Measurements from ENCODE around the gene CD9. TPM values are rescaled to one million over a fixed set of nuclear protein-coding genes. Genes with fewer than 3 reads are reported as not detected.

Gene CD9
- total and polyA plus RNA-seq, 2 donors (not counting 3 experiments of a cell fraction or from before 2014, with no cell fraction given) = 379 to 1,225 TPM

DNA sequence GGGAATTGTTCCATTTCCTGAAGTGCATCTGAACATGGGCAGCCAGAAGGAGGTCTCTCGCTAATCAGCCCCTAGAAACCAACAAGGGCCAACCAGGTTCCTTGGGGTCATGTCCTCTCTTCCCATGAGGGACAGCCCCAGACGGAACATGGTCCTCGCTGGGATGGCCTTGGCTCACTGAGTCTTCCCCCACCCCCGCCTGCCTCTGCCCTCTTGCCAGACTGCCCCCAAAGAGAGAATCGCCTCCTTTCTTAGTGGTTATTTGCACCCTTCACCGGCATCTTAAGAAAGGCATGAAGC is 36.4 kb downstream of the CD9 start:
- Histone ChIP-seq H3K27me3 (ENCODE audit: control insufficient read depth in 2 of 2, insufficient read depth in 2 of 2, low read length in 2 of 2) (no peaks in the 10 kb centered on the region), H3K4me1 (ENCODE audit: control insufficient read depth, extremely low read depth, insufficient read depth, low read length) (peaks cover 40% of the 10 kb centered on the region), H3K9me1 (replicated peaks; ENCODE audit: control insufficient read depth, extremely low read depth, insufficient read depth, low read length) (no peaks in the 10 kb centered on the region), H3K4me2 (ENCODE audit: insufficient read depth, low read length) (no peak overlapping the region), H3K9ac (replicated peaks; ENCODE audit: extremely low read depth, insufficient read depth, low read length) (no peak overlapping the region), H3K27ac (ENCODE audit: insufficient read depth, low read depth, low read length) (no peak overlapping the region), H3K4me3 (replicated peaks in 1 of 3; ENCODE audit: insufficient read depth in 1 of 3, low read depth in 1 of 3, low read length in 3 of 3) (no peak overlapping the region), H3K9me3 (replicated peaks; ENCODE audit: control insufficient read depth, insufficient read depth, low read length) (no peaks in the 10 kb centered on the region), H3K36me3 (ENCODE audit: control insufficient read depth in 2 of 2, extremely low read depth in 1 of 2, insufficient read depth in 2 of 2, low read length in 2 of 2) (peaks cover 24 to 37% of the 10 kb centered on the region in 2 experiments), H2AFZ (ENCODE audit: low read depth, low read length) (no peak overlapping the region), H3K79me2 (ENCODE audit: control insufficient read depth, insufficient read depth, low read length) (peaks cover 16% of the 10 kb centered on the region), H4K20me1 (replicated peaks; ENCODE audit: control insufficient read depth, extremely low read depth, insufficient read depth, low read length) (no peaks in the 10 kb centered on the region)
- no peak for TF ChIP-seq POLR2A (IDR thresholded peaks at IDR 0.05; ENCODE audit: low read depth, low read length)
- TF ChIP-seq, protein P1, sequence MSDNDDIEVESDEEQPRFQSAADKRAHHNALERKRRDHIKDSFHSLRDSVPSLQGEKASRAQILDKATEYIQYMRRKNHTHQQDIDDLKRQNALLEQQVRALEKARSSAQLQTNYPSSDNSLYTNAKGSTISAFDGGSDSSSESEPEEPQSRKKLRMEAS (IDR thresholded peaks at IDR 0.05; ENCODE audit: insufficient read depth, insufficient read length) = no peak
- no peak for TF ChIP-seq FOS (IDR thresholded peaks at IDR 0.05; ENCODE audit: borderline replicate concordance, insufficient read depth, low read length)
- TF ChIP-seq GATA2 (IDR thresholded peaks at IDR 0.05; ENCODE audit: insufficient read depth, insufficient read length, low read depth, low read length) = no peak
- no peak for TF ChIP-seq JUN (IDR thresholded peaks at IDR 0.05; ENCODE audit: borderline replicate concordance, insufficient read depth, insufficient read length, low read depth)
- TF ChIP-seq, protein P2, sequence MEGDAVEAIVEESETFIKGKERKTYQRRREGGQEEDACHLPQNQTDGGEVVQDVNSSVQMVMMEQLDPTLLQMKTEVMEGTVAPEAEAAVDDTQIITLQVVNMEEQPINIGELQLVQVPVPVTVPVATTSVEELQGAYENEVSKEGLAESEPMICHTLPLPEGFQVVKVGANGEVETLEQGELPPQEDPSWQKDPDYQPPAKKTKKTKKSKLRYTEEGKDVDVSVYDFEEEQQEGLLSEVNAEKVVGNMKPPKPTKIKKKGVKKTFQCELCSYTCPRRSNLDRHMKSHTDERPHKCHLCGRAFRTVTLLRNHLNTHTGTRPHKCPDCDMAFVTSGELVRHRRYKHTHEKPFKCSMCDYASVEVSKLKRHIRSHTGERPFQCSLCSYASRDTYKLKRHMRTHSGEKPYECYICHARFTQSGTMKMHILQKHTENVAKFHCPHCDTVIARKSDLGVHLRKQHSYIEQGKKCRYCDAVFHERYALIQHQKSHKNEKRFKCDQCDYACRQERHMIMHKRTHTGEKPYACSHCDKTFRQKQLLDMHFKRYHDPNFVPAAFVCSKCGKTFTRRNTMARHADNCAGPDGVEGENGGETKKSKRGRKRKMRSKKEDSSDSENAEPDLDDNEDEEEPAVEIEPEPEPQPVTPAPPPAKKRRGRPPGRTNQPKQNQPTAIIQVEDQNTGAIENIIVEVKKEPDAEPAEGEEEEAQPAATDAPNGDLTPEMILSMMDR (IDR thresholded peaks at IDR 0.05; ENCODE audit: extremely low read depth in 1 of 2, insufficient read depth in 1 of 2, low read depth in 1 of 2, low read length in 2 of 2) = no peak
- TF ChIP-seq MYC (IDR thresholded peaks at IDR 0.05; ENCODE audit: low read depth, low read length) = no peak
- TF ChIP-seq EZH2 (IDR thresholded peaks at IDR 0.05; ENCODE audit: borderline replicate concordance, low read depth, low read length, severe bottlenecking) = no peak
- no peak for TF ChIP-seq POLR2AphosphoS5 (IDR thresholded peaks at IDR 0.05; ENCODE audit: insufficient read depth, low read depth, low read length)
- FAIRE-seq (no peak), DNase-seq (ENCODE audit: low read depth, low spot score) (no peak)
- intact Hi-C loops (cut with micrococcal nuclease) = no loop called here
- no TSS peak for BruUV-seq (replicated peaks)
- ChIA-PET CTCF (no interaction called here), POLR2A (no interaction called here)
- dilution Hi-C loops (cut with MboI; ENCODE audit: extremely low pct_ligation_motif_present, low sequenced_read_pairs) = no loop called here
